Measurements from ENCODE around the gene DBN1.
A peak's percentile ranks its signal among the peaks of the same experiment; 100 is the strongest.

Gene DBN1

GRCh38 chr5:177504086-177505056, 30.9 kb upstream of the DBN1 start:
- DNase-seq = no peak

GRCh38 chr5:177503351-177504085, 30.1 kb upstream of the DBN1 start:
- no peak for DNase-seq

GRCh38 chr5:177502886-177503285, 29.5 kb upstream of the DBN1 start:
- DNase-seq = no peak

- no peak for DNase-seq
These were observed 28.6 kb upstream of the DBN1 start for GRCh38 chr5:177501874-177502678.

GRCh38 chr5:177500685-177501522, 27.5 kb upstream of the DBN1 start:
- peak; percentile 27 for DNase-seq

GRCh38 chr5:177499842-177500241, 26.4 kb upstream of the DBN1 start:
- no peak for DNase-seq

GRCh38 chr5:177498013-177498787, 24.8 kb upstream of the DBN1 start:
- DNase-seq = no peak

GRCh38 chr5:177497292-177498012, 24.0 kb upstream of the DBN1 start, which contains the start of gene PDLIM7:
PDLIM7 (minus strand) TSS chr5:177497604; CDS start chr5:177496512, 1,092 bp downstream.
- peak; percentile 90 for DNase-seq

GRCh38 chr5:177496727-177497291, 23.4 kb upstream of the DBN1 start:
- DNase-seq = no peak

- no peak for DNase-seq
These were observed 22.8 kb upstream of the DBN1 start for GRCh38 chr5:177496070-177496726.

- DNase-seq = no peak
These were observed 22.0 kb upstream of the DBN1 start for GRCh38 chr5:177495243-177496060.

- DNase-seq = no peak
These were observed 21.1 kb upstream of the DBN1 start for GRCh38 chr5:177494346-177495195.

- DNase-seq = no peak
These were observed 20.4 kb upstream of the DBN1 start for GRCh38 chr5:177493795-177494345.

GRCh38 chr5:177492841-177493240, 19.4 kb upstream of the DBN1 start:
- no peak for DNase-seq

- DNase-seq = no peak
These were observed 18.7 kb upstream of the DBN1 start for GRCh38 chr5:177491983-177492746.

GRCh38 chr5:177491429-177491945, 18.1 kb upstream of the DBN1 start:
- DNase-seq = no peak

Data from NCI-H2227 treated with DMSO at 0.1 percent for 48 hours (cell line).